H9 (cell line): Measurements from ENCODE around the gene SECTM1. TPM values are rescaled to one million over a fixed set of nuclear protein-coding genes. Genes with fewer than 3 reads are reported as not detected.

Experiments used
- DNase-seq: peaks from one replicate; pipeline ENCODE4 v3.0.0-alpha.2; 2017
- H2AFZ ChIP-seq: one replicate; pipeline ENCODE4 v1.6.1; 2013; ENCODE audit warnings: mild to moderate bottlenecking, low read length, control low read depth, moderate library complexity
- H2AK5ac ChIP-seq: 2 replicates; pipeline ENCODE4 v1.6.1; 2013; ENCODE audit warnings: low read length, control low read depth, mixed read lengths; ENCODE audit not compliant: insufficient read length
- H2BK120ac ChIP-seq: one replicate; pipeline ENCODE4 v1.6.1; 2013; ENCODE audit warnings: low read depth, mild to moderate bottlenecking, low read length, control low read depth, inconsistent platforms; ENCODE audit not compliant: poor library complexity, severe bottlenecking
- H2BK12ac ChIP-seq: 2 replicates; pipeline ENCODE4 v1.6.1; 2013; ENCODE audit warnings: low read length, control low read depth, mixed read lengths, low read depth; ENCODE audit not compliant: insufficient read length
- H2BK15ac ChIP-seq: 2 replicates; pipeline ENCODE4 v1.6.1; 2013; ENCODE audit warnings: low read depth, low read length, control low read depth
- H2BK20ac ChIP-seq: one replicate; pipeline ENCODE4 v1.6.1; 2013; ENCODE audit warnings: low read depth, mild to moderate bottlenecking, low read length, control low read depth, inconsistent platforms; ENCODE audit not compliant: poor library complexity, severe bottlenecking
- H2BK5ac ChIP-seq: 2 replicates; pipeline ENCODE4 v1.6.1; 2013; ENCODE audit warnings: low read length, control low read depth, mixed read lengths; ENCODE audit not compliant: insufficient read length
- H3K14ac ChIP-seq: 2 replicates; pipeline ENCODE4 v1.6.1; 2013; ENCODE audit warnings: low read length, control low read depth; ENCODE audit not compliant: insufficient read depth
- H3K18ac ChIP-seq: 2 replicates; pipeline ENCODE4 v1.6.1; 2013; ENCODE audit warnings: low read depth, mild to moderate bottlenecking, mixed read lengths, low read length, control low read depth; ENCODE audit not compliant: insufficient read length
- H3K23ac ChIP-seq: 2 replicates; pipeline ENCODE4 v1.6.1; 2013; ENCODE audit warnings: low read length, control low read depth, mixed read lengths, low read depth; ENCODE audit not compliant: insufficient read length
- H3K23me2 ChIP-seq: 2 replicates; pipeline ENCODE4 v1.6.1; 2013; ENCODE audit warnings: low read depth, mild to moderate bottlenecking, mixed read lengths, low read length, control low read depth; ENCODE audit not compliant: insufficient read length, poor library complexity, severe bottlenecking
- H3K27ac ChIP-seq: 2 replicates; pipeline ENCODE4 v1.5.1; 2013; ENCODE audit warnings: low read length, control low read depth, mixed read lengths, low read depth; ENCODE audit not compliant: insufficient read length
- H3K27me3 ChIP-seq: 2 replicates; pipeline ENCODE4 v1.6.1; 2013; ENCODE audit warnings: low read length, control low read depth, inconsistent platforms; ENCODE audit not compliant: insufficient read depth
- H3K4ac ChIP-seq: 2 replicates; pipeline ENCODE4 v1.6.1; 2013; ENCODE audit warnings: low read depth, mild to moderate bottlenecking, control low read depth, inconsistent platforms, low read length, moderate library complexity
- H3K4me1 ChIP-seq: 2 replicates; pipeline ENCODE4 v1.6.1; 2013; ENCODE audit warnings: low read length, control low read depth, inconsistent platforms; ENCODE audit not compliant: insufficient read depth
- H3K4me2 ChIP-seq: 2 replicates; pipeline ENCODE4 v1.6.1; 2013; ENCODE audit warnings: low read length, control low read depth, mixed read lengths; ENCODE audit not compliant: insufficient read length, insufficient read depth
- H3K56ac ChIP-seq: 2 replicates; pipeline ENCODE4 v1.6.1; 2013; ENCODE audit warnings: low read depth, mild to moderate bottlenecking, mixed read lengths, low read length, control low read depth; ENCODE audit not compliant: insufficient read length
- H3K79me1 ChIP-seq: 2 replicates; pipeline ENCODE4 v1.6.1; 2013; ENCODE audit warnings: low read depth, mild to moderate bottlenecking, moderate library complexity, low read length, control low read depth, inconsistent platforms; ENCODE audit not compliant: insufficient read depth, poor library complexity, severe bottlenecking
- H3K79me2 ChIP-seq: 2 replicates; pipeline ENCODE4 v1.6.1; 2013; ENCODE audit warnings: low read length, control low read depth, inconsistent platforms; ENCODE audit not compliant: insufficient read depth
- H3K9ac ChIP-seq: 2 replicates; pipeline ENCODE4 v1.6.1; 2013; ENCODE audit warnings: low read length, control low read depth, mixed read lengths; ENCODE audit not compliant: insufficient read length; ENCODE audit errors: extremely low read depth
- H3K9me3 ChIP-seq: one replicate; pipeline ENCODE4 v1.6.1; 2013; ENCODE audit warnings: low read depth, low read length, inconsistent platforms; ENCODE audit not compliant: control insufficient read depth
- H3T11ph ChIP-seq: one replicate; pipeline ENCODE4 v1.6.1; 2013; ENCODE audit warnings: mild to moderate bottlenecking, low read length, control low read depth, inconsistent platforms
- H4K20me1 ChIP-seq: one replicate; pipeline ENCODE4 v1.6.1; 2013; ENCODE audit not compliant: control insufficient read depth, insufficient read length, insufficient read depth
- H4K5ac ChIP-seq: 2 replicates; pipeline ENCODE4 v1.6.1; 2013; ENCODE audit warnings: low read depth, mild to moderate bottlenecking, mixed read lengths, low read length, control low read depth; ENCODE audit not compliant: insufficient read length
- H4K8ac ChIP-seq: replicated peaks from 2 replicates; pipeline ENCODE4 v1.6.1; 2013; ENCODE audit warnings: low read length, control low read depth, mixed read lengths, low read depth; ENCODE audit not compliant: insufficient read length
- H4K91ac ChIP-seq: 2 replicates; pipeline ENCODE4 v1.6.1; 2013; ENCODE audit warnings: low read depth, mild to moderate bottlenecking, moderate library complexity, mixed read lengths, low read length, control low read depth; ENCODE audit not compliant: insufficient read length
- H3K27ac Mint-ChIP-seq, 3 experiments: 2 replicates in 2 of 3; 3 replicates in 1 of 3; pipeline ENCODE4 v1.8.0; 2020 to 2021; ENCODE audit warnings: mixed read lengths in 3 of 3, mild to moderate bottlenecking in 1 of 3, moderate library complexity in 1 of 3
- H3K27me3 Mint-ChIP-seq: 2 replicates; pipeline ENCODE4 v1.8.0; 2021; ENCODE audit warnings: low read depth, mild to moderate bottlenecking, moderate library complexity, mixed read lengths
- H3K36me3 Mint-ChIP-seq, 3 experiments: 2 replicates in 2 of 3; 3 replicates in 1 of 3; pipeline ENCODE4 v1.8.0; 2020 to 2021; ENCODE audit warnings: low read depth in 3 of 3, mixed read lengths in 3 of 3; ENCODE audit not compliant: insufficient read depth in 1 of 3
- H3K4me1 Mint-ChIP-seq, 2 experiments: 2 replicates each; pipeline ENCODE4 v1.8.0; 2020; ENCODE audit warnings: mixed read lengths in 2 of 2
- H3K4me3 Mint-ChIP-seq, 2 experiments: 2 replicates in 1 of 2; 3 replicates in 1 of 2; pipeline ENCODE4 v1.8.0; 2020 to 2021; ENCODE audit warnings: mild to moderate bottlenecking in 2 of 2, mixed read lengths in 2 of 2, moderate library complexity in 1 of 2
- H3K9me3 Mint-ChIP-seq, 2 experiments: 2 replicates in 1 of 2; 3 replicates in 1 of 2; pipeline ENCODE4 v1.8.0; 2020; ENCODE audit warnings: mild to moderate bottlenecking in 2 of 2, mixed read lengths in 2 of 2, moderate library complexity in 1 of 2
- WGBS: extraction: QIAGEN DNeasy Blood & Tissue Kit; methylation state at CpG from one replicate; pipeline ENCODE4 v1.1.7; 2013; ENCODE audit warnings: missing lambda C conversion rate, low lambda C conversion rate, mixed read lengths; ENCODE audit not compliant: insufficient read length; ENCODE audit errors: extremely low coverage; 5-methylcytosine and 5-hydroxymethylcytosine counted together
- total RNA-seq: library from RNA; stranded (reverse); gene quantifications from 2 replicates; pipeline ENCODE4 v1.2.1, GENCODE V29; 2021
- TF ChIP-seq, protein P1 (sequence below): fragments of 200-600 bp; sonication (generic); conservative IDR thresholded peaks from 3 replicates; pipeline ENCODE4 v1.8.0; 2021; ENCODE audit warnings: antibody characterized with exemption, mild to moderate bottlenecking

Gene SECTM1
- total RNA-seq, 1 experiment from 2014 or later, result 0.28 TPM

- peaks cover 16% of the 10 kb centered on the region for H3K27me3 Mint-ChIP-seq
- Histone ChIP-seq H3K4me1 (peaks cover 2% of the 10 kb centered on the region; the same call in 1 of the 2 replicates), H3K9ac (no peak overlapping the region)
Observed at GRCh38 chr17:82357394-82357793, 23.8 kb upstream of the SECTM1 start.

More at GRCh38 chr17:82357394-82357793, 23.8 kb upstream of the SECTM1 start:
- H3K9me3 Mint-ChIP-seq, result no peaks in the 10 kb centered on the region
- Histone ChIP-seq H3K18ac (no peak overlapping the region), H4K8ac (no peak overlapping the region), H3K23me2 (no peaks in the 10 kb centered on the region), H2AFZ (no peak overlapping the region), H3K14ac (no peak overlapping the region), H2BK5ac (no peak overlapping the region), H3K27me3 (no peaks in the 10 kb centered on the region), H3K23ac (no peak overlapping the region), H3T11ph (no peak overlapping the region), H3K4me2 (no peak overlapping the region), H2AK5ac (no peak overlapping the region), H4K5ac (no peak overlapping the region), H3K27ac (no peak overlapping the region), H3K9me3 (no peaks in the 10 kb centered on the region), H2BK15ac (no peak overlapping the region), H3K79me2 (no peaks in the 10 kb centered on the region), H3K79me1 (no peaks in the 10 kb centered on the region), H4K20me1 (no peaks in the 10 kb centered on the region), H3K4ac (no peak overlapping the region), H2BK12ac (no peak overlapping the region), H2BK120ac (no peak overlapping the region), H2BK20ac (no peak overlapping the region), H4K91ac (no peak overlapping the region), H3K56ac (no peak overlapping the region)
- WGBS, result no CpG with 5 or more reads among the region's 2 CpGs
- H3K4me1 Mint-ChIP-seq, result peaks cover 2 to 18% of the 10 kb centered on the region in 2 experiments
- H3K36me3 Mint-ChIP-seq, result no peaks in the 10 kb centered on the region
- no peak overlapping the region for H3K27ac Mint-ChIP-seq
- DNase-seq, result no peak
- TF ChIP-seq, protein P1, sequence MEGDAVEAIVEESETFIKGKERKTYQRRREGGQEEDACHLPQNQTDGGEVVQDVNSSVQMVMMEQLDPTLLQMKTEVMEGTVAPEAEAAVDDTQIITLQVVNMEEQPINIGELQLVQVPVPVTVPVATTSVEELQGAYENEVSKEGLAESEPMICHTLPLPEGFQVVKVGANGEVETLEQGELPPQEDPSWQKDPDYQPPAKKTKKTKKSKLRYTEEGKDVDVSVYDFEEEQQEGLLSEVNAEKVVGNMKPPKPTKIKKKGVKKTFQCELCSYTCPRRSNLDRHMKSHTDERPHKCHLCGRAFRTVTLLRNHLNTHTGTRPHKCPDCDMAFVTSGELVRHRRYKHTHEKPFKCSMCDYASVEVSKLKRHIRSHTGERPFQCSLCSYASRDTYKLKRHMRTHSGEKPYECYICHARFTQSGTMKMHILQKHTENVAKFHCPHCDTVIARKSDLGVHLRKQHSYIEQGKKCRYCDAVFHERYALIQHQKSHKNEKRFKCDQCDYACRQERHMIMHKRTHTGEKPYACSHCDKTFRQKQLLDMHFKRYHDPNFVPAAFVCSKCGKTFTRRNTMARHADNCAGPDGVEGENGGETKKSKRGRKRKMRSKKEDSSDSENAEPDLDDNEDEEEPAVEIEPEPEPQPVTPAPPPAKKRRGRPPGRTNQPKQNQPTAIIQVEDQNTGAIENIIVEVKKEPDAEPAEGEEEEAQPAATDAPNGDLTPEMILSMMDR, result no peak
- no peak overlapping the region for H3K4me3 Mint-ChIP-seq
